ENCODE data around the gene PERM1. TPM values are rescaled to one million over a fixed set of nuclear protein-coding genes. Genes with fewer than 3 reads are reported as not detected.

Gene PERM1
- total and polyA plus RNA-seq, 2 experiments from 2014 or later = 0.77 to 1.0 TPM

DNA sequence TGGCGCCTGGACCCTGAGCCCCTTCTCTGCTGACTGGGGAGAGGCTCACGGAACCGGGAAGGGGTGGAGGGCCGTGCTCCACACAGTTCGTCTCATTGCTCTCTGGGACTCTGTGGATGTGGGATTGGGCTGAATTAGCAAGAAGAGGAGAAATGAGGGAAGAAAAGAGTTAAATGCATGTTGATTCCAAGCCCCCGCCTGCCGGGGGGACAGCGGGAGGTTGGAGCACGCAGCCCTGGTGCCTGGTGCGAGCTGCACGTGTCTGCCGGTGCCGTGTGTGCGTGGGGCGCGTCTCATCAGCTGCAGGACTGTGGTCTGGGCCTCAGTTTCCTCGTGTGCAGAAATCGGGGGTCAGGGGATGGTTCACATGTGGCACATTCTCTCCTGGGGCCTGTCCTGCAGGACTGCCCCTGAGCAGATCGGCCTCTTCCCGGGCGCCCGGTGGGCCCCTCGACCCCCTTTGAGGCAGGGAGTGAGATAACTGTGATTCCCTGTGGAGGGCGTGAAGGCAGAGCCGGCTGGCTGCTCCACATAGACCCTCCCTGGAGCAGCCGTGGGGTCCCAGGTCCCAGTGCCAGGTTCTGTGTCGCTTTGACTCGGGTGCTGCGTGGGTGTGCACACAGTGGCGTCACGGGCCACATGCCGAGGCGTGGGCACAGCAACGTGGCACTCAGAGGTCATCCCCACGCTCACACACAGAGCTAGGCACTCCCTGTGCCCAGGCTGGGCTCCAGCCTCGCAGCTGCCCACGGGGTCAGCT lies 46.7 kb downstream of the PERM1 start:
- H3K4me3 ChIP-seq = no peak overlapping the region

DNA sequence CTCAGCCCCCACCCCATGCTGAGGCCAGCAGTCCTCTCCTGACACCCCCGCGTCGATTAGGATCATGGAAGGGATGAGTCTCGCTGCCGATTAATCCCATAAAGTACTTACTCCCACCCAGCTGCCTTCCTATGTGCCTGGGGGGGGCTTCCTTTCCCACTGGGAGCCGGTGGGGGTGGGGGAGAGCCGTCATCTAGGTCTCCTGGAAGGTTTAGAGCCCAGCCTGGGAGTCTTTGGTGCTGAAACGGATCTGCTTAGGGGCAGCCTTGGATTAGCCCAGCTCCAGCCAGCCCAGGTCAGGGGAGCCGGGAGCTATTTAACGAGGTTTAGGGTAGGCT lies 48.3 kb downstream of the PERM1 start:
- Histone ChIP-seq H3K9me3 (ENCODE audit: low read depth) (no peaks in the 10 kb centered on the region), H3K4me3 (no peak overlapping the region), H3K27me3 (peaks cover 11% of the 10 kb centered on the region), H3K27ac (no peak overlapping the region), H3K4me1 (ENCODE audit: low read depth) (peaks cover 10% of the 10 kb centered on the region), H3K36me3 (no peaks in the 10 kb centered on the region)
- TF ChIP-seq, protein P1, sequence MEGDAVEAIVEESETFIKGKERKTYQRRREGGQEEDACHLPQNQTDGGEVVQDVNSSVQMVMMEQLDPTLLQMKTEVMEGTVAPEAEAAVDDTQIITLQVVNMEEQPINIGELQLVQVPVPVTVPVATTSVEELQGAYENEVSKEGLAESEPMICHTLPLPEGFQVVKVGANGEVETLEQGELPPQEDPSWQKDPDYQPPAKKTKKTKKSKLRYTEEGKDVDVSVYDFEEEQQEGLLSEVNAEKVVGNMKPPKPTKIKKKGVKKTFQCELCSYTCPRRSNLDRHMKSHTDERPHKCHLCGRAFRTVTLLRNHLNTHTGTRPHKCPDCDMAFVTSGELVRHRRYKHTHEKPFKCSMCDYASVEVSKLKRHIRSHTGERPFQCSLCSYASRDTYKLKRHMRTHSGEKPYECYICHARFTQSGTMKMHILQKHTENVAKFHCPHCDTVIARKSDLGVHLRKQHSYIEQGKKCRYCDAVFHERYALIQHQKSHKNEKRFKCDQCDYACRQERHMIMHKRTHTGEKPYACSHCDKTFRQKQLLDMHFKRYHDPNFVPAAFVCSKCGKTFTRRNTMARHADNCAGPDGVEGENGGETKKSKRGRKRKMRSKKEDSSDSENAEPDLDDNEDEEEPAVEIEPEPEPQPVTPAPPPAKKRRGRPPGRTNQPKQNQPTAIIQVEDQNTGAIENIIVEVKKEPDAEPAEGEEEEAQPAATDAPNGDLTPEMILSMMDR (IDR thresholded peaks at IDR 0.05; ENCODE audit: low read depth, low read length) = no peak
- no peak for DNase-seq (ENCODE audit: low read depth in 1 of 2, low spot score in 1 of 2)

More for the DNA sequence above, 46.7 kb downstream of the PERM1 start:
- Histone ChIP-seq H3K9me3 (ENCODE audit: low read depth) (no peaks in the 10 kb centered on the region), H3K27ac (no peak overlapping the region), H3K27me3 (peaks cover 11% of the 10 kb centered on the region), H3K4me1 (ENCODE audit: low read depth) (peaks cover 10% of the 10 kb centered on the region), H3K36me3 (no peaks in the 10 kb centered on the region)
- TF ChIP-seq, protein P1 (IDR thresholded peaks at IDR 0.05; ENCODE audit: low read depth, low read length) = no peak
- DNase-seq (ENCODE audit: low read depth in 1 of 2, low spot score in 1 of 2) = no peak

DNA sequence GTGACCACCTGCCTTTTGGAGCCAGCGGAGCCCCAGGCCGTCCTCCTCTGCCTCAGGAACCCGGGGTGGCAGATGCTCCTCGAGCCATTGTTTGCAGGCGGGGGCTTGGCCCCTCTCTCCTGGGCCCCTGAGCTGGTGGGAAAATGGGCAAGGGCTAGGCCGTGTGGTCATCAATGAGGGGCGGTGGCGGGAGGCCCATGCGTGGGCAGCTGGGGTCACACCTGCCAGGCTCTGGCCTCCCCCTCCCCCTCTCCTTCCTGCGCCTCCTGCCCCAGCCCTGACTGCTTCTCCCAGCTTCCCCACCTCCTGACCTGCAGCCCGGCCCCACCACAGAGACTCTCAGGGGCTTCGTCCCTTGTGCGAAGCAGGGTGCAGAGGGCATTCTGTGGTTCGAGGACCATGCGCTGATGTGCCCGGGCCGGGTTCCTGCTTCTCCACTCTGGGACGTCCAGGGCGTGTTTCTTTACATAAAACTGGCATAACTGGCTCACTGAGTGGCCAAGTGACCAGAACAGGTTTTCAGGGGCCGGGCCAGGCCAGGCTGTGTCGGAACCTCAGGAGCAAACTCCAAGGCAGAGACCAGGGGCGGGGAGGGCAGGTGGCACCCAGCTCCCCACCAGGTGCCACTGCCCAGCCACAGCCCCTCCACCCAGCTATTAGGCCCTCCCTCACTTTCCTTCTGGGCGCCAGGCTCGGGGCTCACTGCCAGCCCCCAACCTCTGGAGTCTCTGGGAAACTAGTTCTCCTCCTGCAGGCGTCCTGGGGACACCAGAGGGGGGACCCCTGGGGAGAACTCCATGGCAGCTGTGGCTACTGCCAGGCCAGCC lies 48.9 kb downstream of the PERM1 start:
- H3K4me3 ChIP-seq = no peak overlapping the region
- peaks cover 11% of the 10 kb centered on the region for H3K27me3 ChIP-seq
- no peaks in the 10 kb centered on the region for H3K9me3 ChIP-seq (ENCODE audit: low read depth)
- no peaks in the 10 kb centered on the region for H3K36me3 ChIP-seq
- H3K4me1 ChIP-seq (ENCODE audit: low read depth) = peaks cover 10% of the 10 kb centered on the region
- DNase-seq (ENCODE audit: low read depth in 1 of 2, low spot score in 1 of 2) = no peak
- TF ChIP-seq, protein P1 (IDR thresholded peaks at IDR 0.05; ENCODE audit: low read depth, low read length) = no peak
- H3K27ac ChIP-seq = no peak overlapping the region

DNA sequence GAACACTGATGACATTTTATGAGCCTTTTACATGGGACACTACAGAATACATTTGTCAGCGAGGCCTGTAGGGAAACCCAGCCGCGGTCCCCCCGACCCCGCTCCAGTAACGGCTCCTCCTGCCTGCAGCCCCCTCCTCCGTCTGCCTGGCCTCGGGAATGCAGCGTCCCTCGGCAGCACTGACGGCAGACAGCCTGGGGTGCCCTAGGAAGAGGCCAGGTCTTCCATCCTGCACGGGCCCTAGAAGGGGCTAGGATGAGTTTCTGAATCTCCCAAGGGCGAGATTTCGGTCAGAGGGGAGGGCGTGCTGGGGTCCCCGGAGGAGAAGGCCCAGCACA lies 49.8 kb downstream of the PERM1 start:
- Histone ChIP-seq H3K27ac (no peak overlapping the region), H3K9me3 (ENCODE audit: low read depth) (no peaks in the 10 kb centered on the region), H3K4me1 (ENCODE audit: low read depth) (peaks cover 10% of the 10 kb centered on the region), H3K4me3 (no peak overlapping the region), H3K27me3 (peaks cover 11% of the 10 kb centered on the region), H3K36me3 (no peaks in the 10 kb centered on the region)
- no peak for DNase-seq (ENCODE audit: low read depth in 1 of 2, low spot score in 1 of 2)
- TF ChIP-seq, protein P1 (IDR thresholded peaks at IDR 0.05; ENCODE audit: low read depth, low read length) = no peak

DNA sequence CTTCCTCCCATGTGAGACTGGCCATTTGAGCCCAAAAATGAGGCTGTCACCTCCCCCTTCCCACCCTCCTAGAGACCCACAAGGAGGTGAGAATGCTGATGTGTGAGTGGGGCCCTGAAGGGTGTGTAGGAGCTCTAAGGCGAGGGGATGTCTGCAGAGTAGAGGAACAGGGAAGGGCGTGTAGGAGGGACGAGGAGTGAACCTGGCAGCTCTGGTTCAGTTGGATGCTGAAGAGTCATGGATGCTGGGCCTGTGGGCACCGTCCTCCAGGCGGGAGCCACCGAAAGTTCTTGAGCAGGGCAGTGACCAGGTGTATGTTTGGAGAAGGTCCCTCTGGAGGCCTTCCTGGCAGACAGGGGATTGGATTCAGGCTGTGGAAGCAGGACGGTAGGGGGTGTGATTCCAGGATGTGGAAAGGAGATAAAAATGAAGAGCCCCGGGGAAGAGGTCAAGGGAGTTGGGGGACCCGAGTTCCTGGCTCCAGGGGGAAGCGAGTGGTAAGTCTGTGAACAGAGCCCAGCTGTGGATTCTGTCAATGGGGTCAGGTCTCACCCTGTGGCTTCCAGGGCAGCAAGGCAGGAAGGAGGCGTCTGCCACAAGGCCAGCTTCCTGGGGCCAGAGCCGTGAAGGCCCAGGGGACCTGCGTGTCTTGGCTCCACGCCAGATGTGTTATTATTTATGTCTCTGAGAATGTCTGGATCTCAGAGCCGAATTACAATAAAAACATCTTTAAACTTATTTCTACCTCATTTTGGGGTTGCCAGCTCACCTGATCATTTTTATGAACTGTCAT lies 50.3 kb downstream of the PERM1 start:
- Histone ChIP-seq H3K36me3 (no peaks in the 10 kb centered on the region), H3K27ac (no peak overlapping the region), H3K9me3 (ENCODE audit: low read depth) (no peaks in the 10 kb centered on the region), H3K27me3 (peaks cover 12% of the 10 kb centered on the region), H3K4me3 (no peak overlapping the region), H3K4me1 (ENCODE audit: low read depth) (peaks cover 10% of the 10 kb centered on the region)
- no peak for DNase-seq (ENCODE audit: low read depth in 1 of 2, low spot score in 1 of 2)
- TF ChIP-seq, protein P1 (IDR thresholded peaks at IDR 0.05; ENCODE audit: low read depth, low read length) = peak; percentile 4
